Suprapubic skin (tissue), 3 donors: ENCODE measurements around the gene CREBRF.

ENCODE experiments used
- POLR2A ChIP-seq, 2 donors: fragments of 450-650 bp; IDR thresholded peaks; one replicate each; pipeline ENCODE4 v1.6.1; 2017; ENCODE audit warnings: antibody characterized with exemption in 2 of 2, mild to moderate bottlenecking in 2 of 2, moderate library complexity in 2 of 2
- TF ChIP-seq, protein P1 (sequence below), 2 donors: fragments of 200-600 bp in 1 of 2; fragments of 450-650 bp in 1 of 2; sonication (generic) in 1 of 2; IDR thresholded peaks; one replicate each; pipeline ENCODE4 v1.5.1; 2016 to 2019; ENCODE audit warnings: antibody characterized with exemption in 2 of 2, mild to moderate bottlenecking in 1 of 2, moderate library complexity in 1 of 2

DNA sequence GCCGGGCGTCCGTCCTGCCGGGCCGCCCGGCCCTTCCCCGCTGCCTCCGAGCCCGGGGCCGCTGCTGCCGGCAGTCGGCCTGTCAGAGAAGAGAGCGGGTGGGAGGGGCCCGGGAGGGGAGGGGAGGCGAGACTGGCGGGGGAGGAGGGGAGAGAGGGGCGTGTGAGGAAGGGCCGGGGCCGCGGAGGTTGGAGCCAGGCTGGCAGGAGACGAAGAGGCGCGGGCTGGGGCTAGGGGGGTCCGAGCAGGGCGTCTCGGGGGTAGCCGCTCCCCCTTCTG is 570 bp downstream of the CREBRF start:
- TF ChIP-seq, protein P1, sequence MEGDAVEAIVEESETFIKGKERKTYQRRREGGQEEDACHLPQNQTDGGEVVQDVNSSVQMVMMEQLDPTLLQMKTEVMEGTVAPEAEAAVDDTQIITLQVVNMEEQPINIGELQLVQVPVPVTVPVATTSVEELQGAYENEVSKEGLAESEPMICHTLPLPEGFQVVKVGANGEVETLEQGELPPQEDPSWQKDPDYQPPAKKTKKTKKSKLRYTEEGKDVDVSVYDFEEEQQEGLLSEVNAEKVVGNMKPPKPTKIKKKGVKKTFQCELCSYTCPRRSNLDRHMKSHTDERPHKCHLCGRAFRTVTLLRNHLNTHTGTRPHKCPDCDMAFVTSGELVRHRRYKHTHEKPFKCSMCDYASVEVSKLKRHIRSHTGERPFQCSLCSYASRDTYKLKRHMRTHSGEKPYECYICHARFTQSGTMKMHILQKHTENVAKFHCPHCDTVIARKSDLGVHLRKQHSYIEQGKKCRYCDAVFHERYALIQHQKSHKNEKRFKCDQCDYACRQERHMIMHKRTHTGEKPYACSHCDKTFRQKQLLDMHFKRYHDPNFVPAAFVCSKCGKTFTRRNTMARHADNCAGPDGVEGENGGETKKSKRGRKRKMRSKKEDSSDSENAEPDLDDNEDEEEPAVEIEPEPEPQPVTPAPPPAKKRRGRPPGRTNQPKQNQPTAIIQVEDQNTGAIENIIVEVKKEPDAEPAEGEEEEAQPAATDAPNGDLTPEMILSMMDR (IDR thresholded peaks at IDR 0.05) = no peak
- no peak for TF ChIP-seq POLR2A (IDR thresholded peaks at IDR 0.05)
